IMR-90 (cell line): ENCODE data around the gene MAJIN.

Experiments used
- BHLHE40 ChIP-seq: fragments of 150-350 bp; IDR thresholded peaks from 2 replicates; pipeline ENCODE4 v1.6.1; 2016; ENCODE audit warnings: mild to moderate bottlenecking, low read depth, low read length
- CEBPB ChIP-seq: IDR thresholded peaks from 2 replicates; pipeline ENCODE4 v1.6.1; 2012; ENCODE audit warnings: low read depth, low read length, improper control_type of control experiment
- CTCF ChIP-seq: conservative IDR thresholded peaks from 2 replicates; pipeline ENCODE4 v1.5.1; 2012; ENCODE audit warnings: mild to moderate bottlenecking, low read depth, low read length, improper control_type of control experiment
- MAFK ChIP-seq: IDR thresholded peaks from 2 replicates; pipeline ENCODE4 v1.6.1; 2012; ENCODE audit warnings: low read depth, low read length, improper control_type of control experiment
- MXI1 ChIP-seq: IDR thresholded peaks from 2 replicates; pipeline ENCODE4 v1.6.1; 2012; ENCODE audit warnings: low read depth, mild to moderate bottlenecking, low read length, moderate library complexity, borderline replicate concordance
- POLR2A ChIP-seq: IDR thresholded peaks from 2 replicates; pipeline ENCODE4 v1.6.1; 2012; ENCODE audit warnings: mild to moderate bottlenecking, low read depth, low read length
- RAD21 ChIP-seq: IDR thresholded peaks from 2 replicates; pipeline ENCODE4 v1.6.1; 2012; ENCODE audit warnings: low read length, improper control_type of control experiment
- RFX5 ChIP-seq: IDR thresholded peaks from 2 replicates; pipeline ENCODE4 v1.8.0; 2012; ENCODE audit warnings: low read depth, mild to moderate bottlenecking, low read length, moderate library complexity

- no peak for TF ChIP-seq CTCF
- no peak for TF ChIP-seq POLR2A
- TF ChIP-seq RAD21: no peak
- TF ChIP-seq MXI1: peak; percentile 73; the same call in 1 of the 2 replicates
- no peak for TF ChIP-seq RFX5
- no peak for TF ChIP-seq MAFK
- no peak for TF ChIP-seq BHLHE40
- no peak for TF ChIP-seq CEBPB
Measured at GRCh38 chr11:65003282-65003681, 31.4 kb upstream of the MAJIN start.
